ENCODE measurements around the gene MFSD1. TPM values are rescaled to one million over a fixed set of nuclear protein-coding genes. Genes with fewer than 3 reads are reported as not detected.

MFSD1 gene
- polyA plus RNA-seq, 3 donors = 110 to 262 (median 225) TPM

DNA sequence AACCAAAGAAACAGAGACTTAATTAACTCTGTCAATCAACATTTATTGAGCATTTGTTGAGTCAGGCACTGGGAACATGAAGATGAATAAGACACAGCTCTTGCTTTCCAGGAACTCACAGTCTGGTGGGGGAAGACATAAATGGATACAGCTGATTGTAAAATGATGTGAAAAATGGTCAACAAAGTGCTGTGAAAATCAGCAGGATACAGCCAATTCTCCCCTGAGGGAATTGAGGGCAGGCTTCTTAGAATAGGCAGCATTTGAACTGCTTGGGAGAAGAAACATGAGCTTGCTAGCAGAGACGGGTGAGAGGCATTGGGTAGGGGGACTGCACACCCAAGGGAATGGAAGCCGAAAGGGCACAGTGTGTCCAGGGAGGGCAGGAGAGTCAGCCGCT, 41.1 kb downstream of the MFSD1 start:
- H3K4me2 ChIP-seq (replicated peaks; ENCODE audit: extremely low read depth, low read length, poor library complexity, severe bottlenecking) = no peak overlapping the region
- no peaks in the 10 kb centered on the region for H3K4me1 Mint-ChIP-seq
- H4K20me1 ChIP-seq (ENCODE audit: insufficient read depth, low read length) = no peaks in the 10 kb centered on the region
- H3K27me3 Mint-ChIP-seq (ENCODE audit: low read depth in 3 of 3) = peaks cover 0 to 2% (median 1%) of the 10 kb centered on the region in 3 donors
- no peak overlapping the region for H3K4me3 ChIP-seq (replicated peaks in 1 of 3; ENCODE audit: low read depth in 2 of 3, low read length in 3 of 3)
- no peaks in the 10 kb centered on the region for H3K9me3 Mint-ChIP-seq
- no peaks in the 10 kb centered on the region for H3K4me1 ChIP-seq (ENCODE audit: control insufficient read depth in 1 of 2, insufficient read depth in 2 of 2, low read length in 2 of 2)
- intact Hi-C loops (cut with micrococcal nuclease) = no loop called here
- no peak overlapping the region for H3K4me3 Mint-ChIP-seq
- no peak for DNase-seq
- H3K27me3 ChIP-seq (ENCODE audit: control insufficient read depth in 2 of 2, insufficient read depth in 2 of 2, low read length in 2 of 2) = no peaks in the 10 kb centered on the region
- H3K27ac ChIP-seq (ENCODE audit: low read depth in 1 of 2, low read length in 2 of 2) = no peak overlapping the region
- no peak overlapping the region for H3K9ac ChIP-seq (ENCODE audit: insufficient read depth, low read length, poor library complexity, severe bottlenecking)
- H3K79me2 ChIP-seq (ENCODE audit: insufficient read depth, low read length) = no peaks in the 10 kb centered on the region
- H3K36me3 ChIP-seq (replicated peaks in 1 of 2; ENCODE audit: control insufficient read depth in 1 of 2, insufficient read depth in 2 of 2, low read length in 2 of 2) = no peaks in the 10 kb centered on the region
- TF ChIP-seq, protein P1, sequence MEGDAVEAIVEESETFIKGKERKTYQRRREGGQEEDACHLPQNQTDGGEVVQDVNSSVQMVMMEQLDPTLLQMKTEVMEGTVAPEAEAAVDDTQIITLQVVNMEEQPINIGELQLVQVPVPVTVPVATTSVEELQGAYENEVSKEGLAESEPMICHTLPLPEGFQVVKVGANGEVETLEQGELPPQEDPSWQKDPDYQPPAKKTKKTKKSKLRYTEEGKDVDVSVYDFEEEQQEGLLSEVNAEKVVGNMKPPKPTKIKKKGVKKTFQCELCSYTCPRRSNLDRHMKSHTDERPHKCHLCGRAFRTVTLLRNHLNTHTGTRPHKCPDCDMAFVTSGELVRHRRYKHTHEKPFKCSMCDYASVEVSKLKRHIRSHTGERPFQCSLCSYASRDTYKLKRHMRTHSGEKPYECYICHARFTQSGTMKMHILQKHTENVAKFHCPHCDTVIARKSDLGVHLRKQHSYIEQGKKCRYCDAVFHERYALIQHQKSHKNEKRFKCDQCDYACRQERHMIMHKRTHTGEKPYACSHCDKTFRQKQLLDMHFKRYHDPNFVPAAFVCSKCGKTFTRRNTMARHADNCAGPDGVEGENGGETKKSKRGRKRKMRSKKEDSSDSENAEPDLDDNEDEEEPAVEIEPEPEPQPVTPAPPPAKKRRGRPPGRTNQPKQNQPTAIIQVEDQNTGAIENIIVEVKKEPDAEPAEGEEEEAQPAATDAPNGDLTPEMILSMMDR (IDR thresholded peaks at IDR 0.05) = no peak
- no peak overlapping the region for H2AFZ ChIP-seq (ENCODE audit: insufficient read depth, low read depth, low read length, poor library complexity, severe bottlenecking)
- peak overlapping the region in 2 of 7 donors; percentile 4 to 50 for H3K27ac Mint-ChIP-seq
- no peaks in the 10 kb centered on the region for H3K36me3 Mint-ChIP-seq
- WGBS (ENCODE audit: insufficient coverage) = 96% methylated on average over 2 of the region's 3 CpGs
- H3K9me3 ChIP-seq (replicated peaks in 1 of 2; ENCODE audit: control insufficient read depth in 1 of 2, insufficient read depth in 1 of 2, low read length in 2 of 2) = no peaks in the 10 kb centered on the region

GRCh38 chr3:158845765-158846350, 44.0 kb downstream of the MFSD1 start:
- Mint-ChIP-seq H3K9me3 (no peaks in the 10 kb centered on the region), H3K27ac (no peak overlapping the region), H3K4me3 (no peak overlapping the region), H3K27me3 (ENCODE audit: low read depth in 3 of 3) (peaks cover 0 to 3% (median 1%) of the 10 kb centered on the region in 3 donors), H3K4me1 (no peaks in the 10 kb centered on the region), H3K36me3 (no peaks in the 10 kb centered on the region)
- Histone ChIP-seq H3K9ac (ENCODE audit: insufficient read depth, low read length, poor library complexity, severe bottlenecking) (no peak overlapping the region), H4K20me1 (ENCODE audit: insufficient read depth, low read length) (no peaks in the 10 kb centered on the region), H3K36me3 (replicated peaks in 1 of 2; ENCODE audit: control insufficient read depth in 1 of 2, insufficient read depth in 2 of 2, low read length in 2 of 2) (no peaks in the 10 kb centered on the region), H3K79me2 (ENCODE audit: insufficient read depth, low read length) (no peaks in the 10 kb centered on the region), H3K4me1 (ENCODE audit: control insufficient read depth in 1 of 2, insufficient read depth in 2 of 2, low read length in 2 of 2) (no peaks in the 10 kb centered on the region), H3K4me3 (replicated peaks in 1 of 3; ENCODE audit: low read depth in 2 of 3, low read length in 3 of 3) (no peak overlapping the region), H3K27ac (ENCODE audit: low read depth in 1 of 2, low read length in 2 of 2) (no peak overlapping the region), H3K9me3 (replicated peaks in 1 of 2; ENCODE audit: control insufficient read depth in 1 of 2, insufficient read depth in 1 of 2, low read length in 2 of 2) (no peaks in the 10 kb centered on the region), H3K4me2 (replicated peaks; ENCODE audit: extremely low read depth, low read length, poor library complexity, severe bottlenecking) (no peak overlapping the region), H2AFZ (ENCODE audit: insufficient read depth, low read depth, low read length, poor library complexity, severe bottlenecking) (no peak overlapping the region), H3K27me3 (ENCODE audit: control insufficient read depth in 2 of 2, insufficient read depth in 2 of 2, low read length in 2 of 2) (no peaks in the 10 kb centered on the region)
- TF ChIP-seq, protein P1 (IDR thresholded peaks at IDR 0.05) = peak; percentile 63
- DNase-seq = peak in 1 of 3 donors; percentile 15
- WGBS (ENCODE audit: insufficient coverage) = no CpG with 5 or more reads among the region's 5 CpGs
- intact Hi-C loops (cut with micrococcal nuclease) = loop anchor here in 1 of 2 donors (5.0 kb wide), 1 partner anchor 416 kb away; no protein-coding TSS in a partner anchor
